Stomach (tissue), 9 donors: ENCODE data around the gene SMIM41. TPM values are rescaled to one million over a fixed set of nuclear protein-coding genes. Genes with fewer than 3 reads are reported as not detected.
"Not testable (repeated sequence)": the region's sequence is repeated elsewhere in the genome, so short reads cannot be mapped to it uniquely, and the experiment has no call there.

Source experiments
- DNase-seq, 2 donors: peaks; one replicate each; pipeline versions ENCODE4 v3.0.0 to v3.0.0-alpha.2; 2013 to 2019
- H3K27ac ChIP-seq, 5 donors: fragments of 200-600 bp in 4 of 5; sonication (generic) in 4 of 5; one replicate each; pipeline ENCODE4 v1.5.1; 2013 to 2019; ENCODE audit warnings: mild to moderate bottlenecking in 1 of 5, moderate library complexity in 1 of 5
- H3K27me3 ChIP-seq, 3 donors: fragments of 200-600 bp; sonication (generic); one replicate each; pipeline ENCODE4 v1.5.1; 2017 to 2019; ENCODE audit warnings: mixed run types in 1 of 3
- H3K36me3 ChIP-seq, 4 donors: fragments of 200-600 bp; sonication (generic); 1 replicate in 3 of 4; 2 replicates in 1 of 4; pipeline ENCODE4 v1.5.1; 2016 to 2019
- H3K4me1 ChIP-seq, 4 donors: fragments of 200-600 bp; sonication (generic); one replicate each; pipeline ENCODE4 v1.5.1; 2016 to 2019
- H3K4me3 ChIP-seq, 4 donors: fragments of 200-600 bp; sonication (generic) in 3 of 4; one replicate each; pipeline ENCODE4 v1.5.1; 2016 to 2019; ENCODE audit warnings: mild to moderate bottlenecking in 1 of 4
- H3K9me3 ChIP-seq, 4 donors: fragments of 200-600 bp; sonication (generic); one replicate each; pipeline ENCODE4 v1.5.1; 2016 to 2019
- CTCF ChIP-seq, 7 experiments: fragments of 450-650 bp in 4 of 7; fragments of 200-600 bp in 3 of 7; sonication (generic) in 3 of 7; IDR thresholded peaks; one replicate each; pipeline ENCODE4 v1.5.1; 2016 to 2019; ENCODE audit warnings: antibody characterized with exemption in 7 of 7, control low read depth in 2 of 7, mild to moderate bottlenecking in 1 of 7
- EP300 ChIP-seq: sonication (generic); formaldehyde crosslinking; IDR thresholded peaks from one replicate; pipeline ENCODE4 v1.6.1; 2017; ENCODE audit warnings: antibody characterized with exemption
- POLR2A ChIP-seq, 4 donors: fragments of 450-650 bp; IDR thresholded peaks; one replicate each; pipeline ENCODE4 v1.6.1; 2016; ENCODE audit warnings: antibody characterized with exemption in 4 of 4, control low read depth in 2 of 4, mild to moderate bottlenecking in 1 of 4, moderate library complexity in 1 of 4
- POLR2AphosphoS5 ChIP-seq, 3 donors: sonication (generic); formaldehyde crosslinking; IDR thresholded peaks; one replicate each; pipeline ENCODE4 v1.6.1; 2016; ENCODE audit warnings: antibody characterized with exemption in 3 of 3
- WGBS, 5 donors: extraction: QIAGEN DNeasy Blood & Tissue Kit in 3 of 5; methylation state at CpG; one replicate each; pipeline versions ENCODE4 v1.1.5 to v1.1.7; 2013 to 2018; 5-methylcytosine and 5-hydroxymethylcytosine counted together
- intact Hi-C: fragments of 100-400 bp; cut with DNase I; formaldehyde crosslinking; loops from one replicate; pipeline ENCODE4 v1.15.1; 2023; ENCODE audit warnings: low total_unique reads
- polyA plus RNA-seq, 3 donors: library from polyadenylated mRNA; stranded (reverse); fragments of 200-250 nt; gene quantifications; one replicate each; pipeline ENCODE4 v1.2.3, GENCODE V29; 2013
- total RNA-seq, 5 donors: library from RNA; depleted of rRNA; stranded (reverse); fragments of >200 nt; gene quantifications; one replicate each; pipeline versions ENCODE4 v1.1.0 to v1.2.3, GENCODE V29; 2014 to 2016
- donor health status: healthy with polysubstance abuse.
- donor health status: Bipolar disorder and iron deficiency.
- donor health status: healthy.

Gene SMIM41
- total and polyA plus RNA-seq, 8 donors: 1.1 to 21.6 (median 6.5) TPM; not detected in 1

GRCh38 chr12:52097045-52097666 lies 17.7 kb downstream of the SMIM41 start:
- Histone ChIP-seq H3K4me1 (peaks cover 0 to 10% (median 5%) of the 10 kb centered on the region in 4 donors), H3K36me3 (no peaks in the 10 kb centered on the region), H3K27ac (no peak overlapping the region), H3K27me3 (peaks cover 0 to 21% (median 0%) of the 10 kb centered on the region in 3 donors), H3K9me3 (no peaks in the 10 kb centered on the region), H3K4me3 (no peak overlapping the region)
- 83 to 90% (median 89%) methylated on average over 12 to 21 of the region's 21 CpGs for WGBS, 5 donors
- no peak for DNase-seq
- TF ChIP-seq POLR2AphosphoS5 (IDR thresholded peaks at IDR 0.05) (no peak), POLR2A (IDR thresholded peaks at IDR 0.05) (no peak), EP300 (no peak), CTCF (IDR thresholded peaks at IDR 0.05) (no peak)
- intact Hi-C loops: no loop called here

GRCh38 chr12:52104431-52105089 lies 25.1 kb downstream of the SMIM41 start:
- H3K9me3 ChIP-seq, intact Hi-C loops, H3K36me3 ChIP-seq, H3K27ac ChIP-seq, H3K4me1 ChIP-seq, DNase-seq, H3K4me3 ChIP-seq: not testable (repeated sequence)
- peaks cover 0 to 12% (median 0%) of the 10 kb centered on the region in 3 donors for H3K27me3 ChIP-seq
- WGBS, 5 donors: 73 to 81% (median 74%) methylated on average over 10 of the region's 10 CpGs

- H3K4me1 ChIP-seq: peaks cover 17 to 44% (median 20%) of the 10 kb centered on the region in 4 donors
- H3K36me3 ChIP-seq, intact Hi-C loops, H3K9me3 ChIP-seq, H3K4me3 ChIP-seq: not testable (repeated sequence)
- H3K27me3 ChIP-seq: peaks cover 0 to 38% (median 0%) of the 10 kb centered on the region in 3 donors
- peak in 3 of 7 experiments; percentile 17 to 42 (median 20) for TF ChIP-seq CTCF (IDR thresholded peaks at IDR 0.05)
- peak in 2 of 3 donors; percentile 48 to 61 for TF ChIP-seq POLR2AphosphoS5 (IDR thresholded peaks at IDR 0.05)
- H3K27ac ChIP-seq: peak overlapping the region; percentile 56 to 87 (median 67)
- peak; percentile 84 to 90 for DNase-seq
- WGBS, 5 donors: 22 to 47% (median 32%) methylated on average over 18 of the region's 18 CpGs
Observed at GRCh38 chr12:52116222-52117125, 37.0 kb downstream of the SMIM41 start.

GRCh38 chr12:52117806-52118475 lies 38.4 kb downstream of the SMIM41 start:
- peak in 1 of 2 donors; percentile 72 for DNase-seq
- H3K9me3 ChIP-seq, H3K4me3 ChIP-seq, H3K27ac ChIP-seq, H3K36me3 ChIP-seq, intact Hi-C loops: not testable (repeated sequence)
- Histone ChIP-seq H3K27me3 (peaks cover 0 to 49% (median 0%) of the 10 kb centered on the region in 3 donors), H3K4me1 (peaks cover 17 to 51% (median 25%) of the 10 kb centered on the region in 4 donors)
- WGBS, 5 donors: 64 to 77% (median 66%) methylated on average over 20 of the region's 20 CpGs
